Endometrial microvascular endothelial cells (primary cell): Measurements from ENCODE around the gene RNF123. TPM values are rescaled to one million over a fixed set of nuclear protein-coding genes. Genes with fewer than 3 reads are reported as not detected.

ENCODE experiments used
- in situ Hi-C: cut with HindIII; loops from 2 replicates; pipeline ENCODE4 v1.10.0; 2017; ENCODE audit warnings: low sequenced_read_pairs, low pct_unique_long_range_greater_than_20kb; ENCODE audit errors: inconsistent ontology term
- total RNA-seq: library from RNA; depleted of rRNA; stranded (reverse); fragments of >200 nt; gene quantifications from one replicate; pipeline ENCODE4 v1.2.3, GENCODE V29; 2015; ENCODE audit errors: inconsistent ontology term

RNF123 gene
- total RNA-seq, 1 donor from 2014 or later, result 22.4 TPM

DNA sequence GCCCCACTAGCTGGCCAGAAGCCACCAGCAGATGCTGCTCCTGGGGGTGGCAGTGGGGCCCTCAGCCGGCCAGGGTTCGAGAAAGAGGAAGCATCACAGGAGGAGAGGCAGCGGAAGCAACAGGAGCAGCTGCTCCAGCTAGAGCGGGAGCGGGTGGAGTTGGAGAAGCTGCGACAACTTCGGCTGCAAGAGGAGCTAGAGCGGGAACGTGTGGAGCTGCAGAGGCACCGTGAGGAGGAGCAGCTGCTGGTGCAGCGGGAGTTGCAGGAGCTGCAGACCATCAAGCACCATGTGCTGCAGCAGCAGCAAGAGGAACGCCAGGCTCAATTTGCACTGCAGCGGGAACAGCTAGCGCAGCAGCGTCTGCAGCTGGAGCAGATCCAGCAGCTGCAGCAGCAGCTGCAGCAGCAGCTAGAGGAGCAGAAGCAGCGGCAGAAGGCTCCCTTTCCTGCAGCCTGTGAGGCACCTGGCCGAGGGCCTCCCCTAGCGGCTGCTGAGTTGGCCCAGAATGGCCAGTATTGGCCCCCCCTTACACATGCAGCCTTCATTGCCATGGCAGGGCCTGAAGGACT, 32.7 kb upstream of the RNF123 start:
- in situ Hi-C loops, result no loop called here

DNA sequence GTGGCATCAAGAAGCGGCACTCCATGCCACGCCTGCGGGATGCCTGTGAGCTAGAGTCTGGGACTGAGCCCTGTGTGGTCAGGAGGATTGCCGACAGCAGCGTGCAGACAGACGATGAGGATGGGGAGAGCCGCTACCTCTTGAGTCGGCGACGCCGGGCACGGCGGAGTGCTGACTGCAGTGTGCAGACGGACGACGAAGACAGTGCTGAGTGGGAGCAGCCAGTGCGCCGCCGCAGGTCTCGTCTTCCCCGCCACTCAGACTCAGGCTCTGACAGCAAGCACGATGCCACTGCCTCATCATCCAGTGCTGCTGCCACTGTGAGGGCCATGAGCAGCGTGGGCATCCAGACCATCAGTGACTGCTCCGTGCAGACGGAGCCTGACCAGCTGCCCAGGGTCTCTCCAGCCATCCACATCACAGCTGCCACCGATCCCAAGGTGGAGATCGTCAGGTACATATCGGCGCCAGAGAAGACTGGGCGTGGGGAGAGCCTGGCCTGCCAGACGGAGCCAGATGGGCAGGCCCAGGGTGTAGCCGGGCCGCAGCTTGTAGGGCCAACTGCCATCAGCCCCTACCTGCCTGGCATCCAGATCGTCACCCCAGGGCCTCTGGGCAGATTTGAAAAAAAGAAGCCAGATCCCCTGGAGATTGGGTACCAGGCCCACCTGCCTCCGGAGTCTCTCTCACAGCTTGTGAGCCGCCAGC, 32.0 kb upstream of the RNF123 start:
- in situ Hi-C loops, result no loop called here

DNA sequence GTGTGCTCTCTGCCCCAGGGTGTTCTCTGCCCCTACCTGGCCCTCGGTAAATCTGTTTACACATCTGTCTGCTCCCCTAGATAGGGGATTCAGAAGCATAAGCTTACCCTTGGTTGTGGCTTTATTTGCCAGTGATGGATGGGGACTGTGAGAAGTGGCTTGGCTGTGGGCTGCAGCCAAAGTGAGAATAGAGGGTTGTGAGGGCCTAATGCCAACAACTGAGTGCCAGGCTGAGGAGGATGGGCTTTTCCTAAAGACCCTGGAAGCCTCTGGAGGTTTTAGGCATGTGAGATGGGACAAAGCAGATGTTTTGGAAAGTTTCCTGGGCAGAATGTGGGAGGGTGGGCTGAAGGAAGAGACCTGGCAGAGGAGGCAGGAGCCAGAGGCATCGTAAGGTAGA, 30.6 kb upstream of the RNF123 start:
- in situ Hi-C loops, result no loop called here

DNA sequence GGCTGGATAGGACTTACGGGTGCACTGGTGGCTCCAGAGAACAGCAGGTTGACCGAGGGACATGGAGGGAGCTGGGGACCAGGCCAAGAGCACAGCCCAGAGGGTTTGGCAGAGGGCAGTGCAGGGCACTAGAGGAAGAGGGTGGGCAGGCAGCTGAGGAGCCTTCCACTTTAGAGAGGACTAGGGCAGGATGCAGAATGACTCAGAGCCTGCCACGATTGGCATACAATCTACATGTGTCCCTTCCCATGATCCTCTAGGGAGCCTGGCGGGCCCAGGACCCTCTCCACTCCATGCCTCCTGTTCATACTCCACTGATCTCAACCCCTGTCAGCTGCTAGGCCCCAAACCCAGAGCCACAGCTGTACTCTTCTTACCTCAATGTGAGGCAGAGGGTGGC, 29.6 kb upstream of the RNF123 start:
- in situ Hi-C loops, result no loop called here

DNA sequence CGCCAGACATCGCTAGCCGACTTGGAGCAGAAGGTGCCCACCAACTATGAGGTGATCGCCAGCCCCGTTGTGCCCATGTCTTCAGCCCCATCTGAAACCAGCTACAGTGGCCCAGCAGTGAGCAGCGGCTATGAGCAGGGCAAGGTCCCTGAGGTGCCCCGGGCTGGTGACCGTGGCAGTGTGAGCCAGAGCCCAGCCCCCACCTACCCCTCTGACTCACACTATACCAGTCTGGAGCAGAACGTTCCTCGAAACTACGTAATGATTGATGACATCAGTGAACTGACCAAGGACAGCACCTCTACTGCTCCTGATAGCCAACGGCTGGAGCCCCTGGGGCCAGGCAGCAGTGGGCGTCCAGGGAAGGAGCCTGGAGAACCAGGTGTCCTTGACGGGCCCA, 28.1 kb upstream of the RNF123 start:
- in situ Hi-C loops, result no loop called here

DNA sequence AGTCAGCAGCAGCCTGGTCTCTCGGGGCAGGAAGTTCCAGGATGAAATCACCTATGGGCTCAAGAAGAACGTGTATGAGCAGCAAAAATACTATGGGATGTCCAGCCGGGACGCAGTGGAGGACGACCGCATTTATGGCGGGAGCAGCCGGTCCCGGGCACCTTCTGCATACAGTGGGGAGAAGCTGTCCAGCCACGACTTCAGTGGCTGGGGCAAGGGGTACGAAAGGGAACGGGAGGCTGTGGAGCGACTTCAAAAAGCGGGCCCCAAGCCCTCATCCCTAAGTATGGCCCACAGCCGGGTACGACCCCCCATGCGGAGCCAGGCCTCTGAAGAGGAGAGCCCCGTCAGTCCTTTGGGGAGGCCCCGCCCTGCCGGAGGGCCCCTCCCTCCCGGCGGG, 27.3 kb upstream of the RNF123 start:
- in situ Hi-C loops, result no loop called here

DNA sequence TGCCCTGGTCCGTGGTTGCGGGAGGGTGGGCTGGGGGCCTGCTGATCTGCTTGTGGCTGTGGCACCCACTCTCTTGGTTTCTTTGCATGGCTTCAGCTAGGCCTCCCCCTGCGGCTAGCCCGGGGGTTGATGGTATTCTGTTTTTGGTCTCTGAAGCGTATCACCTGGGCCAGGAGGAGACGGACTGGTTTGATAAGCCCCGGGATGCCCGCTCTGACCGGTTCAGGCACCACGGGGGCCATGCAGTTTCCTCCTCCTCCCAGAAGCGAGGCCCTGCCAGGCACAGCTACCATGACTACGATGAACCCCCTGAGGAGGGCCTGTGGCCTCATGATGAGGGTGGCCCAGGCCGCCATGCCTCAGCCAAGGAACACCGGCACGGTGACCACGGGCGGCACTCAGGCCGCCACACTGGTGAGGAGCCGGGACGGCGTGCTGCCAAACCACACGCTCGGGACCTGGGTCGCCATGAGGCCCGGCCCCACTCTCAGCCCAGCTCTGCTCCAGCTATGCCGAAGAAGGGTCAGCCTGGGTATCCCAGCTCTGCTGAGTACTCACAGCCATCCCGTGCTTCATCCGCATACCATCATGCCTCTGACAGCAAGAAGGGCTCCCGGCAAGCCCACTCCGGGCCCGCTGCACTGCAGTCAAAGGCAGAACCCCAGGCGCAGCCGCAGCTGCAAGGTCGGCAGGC, 26.5 kb upstream of the RNF123 start:
- in situ Hi-C loops, result no loop called here

DNA sequence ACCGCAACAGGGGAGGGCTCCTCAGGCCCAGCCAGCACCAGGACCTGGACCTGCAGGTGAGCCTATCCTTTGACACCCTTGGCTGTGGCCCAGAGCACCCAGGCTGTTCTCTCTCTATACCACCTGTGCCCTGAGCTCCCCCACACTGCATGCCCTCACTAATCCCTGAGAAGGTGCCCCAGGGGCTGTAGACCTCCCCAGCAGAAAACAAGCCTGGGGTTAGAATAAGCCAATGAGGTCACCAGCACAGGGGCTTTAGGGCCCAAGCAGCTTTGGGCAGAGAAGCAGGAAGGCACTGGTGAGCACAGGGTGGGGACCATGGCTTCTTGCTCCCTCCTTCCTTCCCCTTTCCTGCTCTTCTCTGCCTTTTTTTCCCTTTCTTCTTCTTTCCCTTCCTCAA, 25.5 kb upstream of the RNF123 start:
- in situ Hi-C loops, result no loop called here

DNA sequence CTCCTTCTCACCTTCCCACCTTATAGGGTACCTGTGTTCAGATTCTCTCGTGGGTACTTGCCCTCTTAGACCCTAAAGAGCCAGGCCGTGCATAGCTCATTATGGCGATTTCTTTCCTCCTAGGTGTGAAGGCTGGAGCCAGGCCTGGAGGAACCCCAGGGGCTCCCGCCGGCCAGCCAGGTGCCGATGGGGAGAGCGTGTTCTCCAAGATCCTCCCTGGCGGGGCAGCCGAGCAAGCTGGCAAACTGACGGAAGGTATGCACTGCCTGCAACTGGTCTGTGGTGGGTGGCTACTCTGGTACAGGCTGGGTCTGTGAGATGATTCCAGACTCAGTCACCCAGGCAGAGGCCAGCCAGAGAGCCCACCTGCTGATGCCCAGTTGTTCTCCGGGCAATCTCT, 25.1 kb upstream of the RNF123 start:
- in situ Hi-C loops, result no loop called here

DNA sequence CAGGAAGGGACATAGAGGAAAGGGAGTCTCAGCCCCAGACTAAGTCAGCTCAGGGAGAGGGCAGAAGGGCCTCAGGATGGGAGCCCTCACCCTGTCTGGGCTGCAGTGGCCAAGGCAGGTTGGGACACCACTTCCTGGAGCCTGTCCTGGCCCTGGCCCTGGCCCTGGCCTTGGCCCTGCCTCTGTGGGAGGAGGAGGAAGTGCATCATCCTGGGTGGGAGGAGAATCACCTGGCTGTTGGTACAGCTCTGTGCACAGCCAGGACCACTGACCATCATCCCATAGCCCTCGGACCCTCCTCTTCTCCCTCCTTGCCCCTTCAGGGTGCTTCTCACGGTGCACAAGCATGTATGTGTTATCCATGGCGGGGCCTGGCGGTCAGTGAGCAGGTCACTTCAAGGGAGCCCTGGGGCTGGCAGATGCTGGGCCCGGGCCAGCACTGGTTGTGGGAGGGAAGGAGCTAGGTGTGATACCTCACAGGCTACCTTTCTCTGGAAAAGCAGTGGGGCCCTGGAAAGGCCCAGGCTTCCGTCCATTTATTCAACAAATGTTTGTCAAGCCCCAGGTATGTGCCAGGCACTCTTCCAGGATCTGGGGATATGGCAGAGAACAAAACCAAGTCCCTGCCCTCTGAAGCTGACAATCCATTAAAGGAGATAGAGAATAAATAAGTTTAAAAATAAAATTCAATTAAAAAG, 23.4 kb upstream of the RNF123 start:
- in situ Hi-C loops, result no loop called here

DNA sequence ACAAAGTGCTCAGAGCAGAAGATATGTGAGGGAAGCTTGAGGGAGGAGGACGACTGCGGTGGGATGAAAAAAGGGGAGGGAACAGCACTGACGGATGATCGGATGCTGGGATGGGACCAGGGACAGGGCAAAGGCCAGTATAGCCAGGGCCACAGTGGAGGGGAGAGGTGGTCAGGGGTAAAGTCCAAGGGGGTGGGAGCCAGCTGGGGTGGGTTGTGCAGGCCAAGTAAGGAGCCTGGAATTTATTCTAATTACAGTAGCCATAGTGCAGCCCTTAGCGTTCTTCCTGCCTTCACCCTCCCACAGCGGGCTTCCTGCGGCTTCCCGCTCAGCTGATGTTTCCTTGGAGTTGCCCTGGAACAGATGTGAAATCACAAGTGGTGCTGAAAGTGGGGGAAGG, 22.8 kb upstream of the RNF123 start:
- in situ Hi-C loops, result no loop called here

DNA sequence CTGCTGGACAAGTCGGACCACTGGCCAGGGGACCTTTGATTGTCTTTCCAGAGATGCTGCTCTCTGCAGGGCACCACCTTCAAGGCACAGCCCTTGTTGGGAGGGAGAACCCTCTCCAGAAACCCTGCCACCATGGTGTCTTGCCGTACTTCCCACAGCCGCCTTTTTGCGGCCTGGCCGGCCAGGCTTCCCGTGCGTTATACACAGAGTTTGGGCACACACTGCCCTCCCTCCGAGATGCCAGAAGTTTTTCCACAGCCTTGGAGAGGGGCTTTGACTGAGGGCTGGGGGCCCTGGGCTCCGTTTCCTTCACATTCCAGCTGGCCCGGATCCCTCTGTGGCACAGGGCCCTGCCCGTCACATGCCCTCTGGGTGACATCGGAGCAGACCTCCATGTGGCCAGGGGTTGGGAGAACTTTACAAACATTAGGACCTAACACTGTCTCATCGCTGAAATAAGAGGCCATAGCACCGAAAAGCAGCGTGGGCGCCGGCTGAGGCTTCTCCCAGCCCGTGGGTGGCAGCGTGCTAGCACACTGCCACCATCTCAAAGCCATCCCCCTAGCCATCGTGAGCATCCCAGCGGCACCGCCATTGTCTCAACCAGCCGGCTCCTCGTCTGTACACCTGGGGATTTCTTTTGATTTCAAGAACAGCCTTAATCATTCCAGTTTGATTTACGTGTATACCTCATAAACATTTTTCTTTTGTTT, 21.5 kb upstream of the RNF123 start:
- in situ Hi-C loops, result no loop called here

DNA sequence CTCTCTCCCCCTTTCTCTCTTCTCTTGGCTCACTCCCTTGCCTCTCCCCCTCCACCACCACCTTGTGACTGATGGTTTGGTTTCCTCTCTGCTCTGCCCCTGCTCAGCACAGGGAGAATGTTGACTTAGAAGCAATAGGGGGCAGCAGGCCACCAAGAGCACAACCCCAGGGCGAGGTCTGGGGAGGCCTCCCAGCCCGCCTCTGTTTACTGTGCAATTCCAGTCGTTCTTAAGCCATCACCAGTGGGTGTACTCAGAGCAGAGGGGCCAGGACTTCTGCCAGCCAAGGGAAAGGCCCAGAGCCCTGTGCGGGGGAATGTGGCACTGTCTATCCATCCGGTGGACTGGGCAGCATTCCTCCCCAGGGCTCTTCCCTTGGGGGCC, 21.0 kb upstream of the RNF123 start:
- in situ Hi-C loops, result no loop called here

DNA sequence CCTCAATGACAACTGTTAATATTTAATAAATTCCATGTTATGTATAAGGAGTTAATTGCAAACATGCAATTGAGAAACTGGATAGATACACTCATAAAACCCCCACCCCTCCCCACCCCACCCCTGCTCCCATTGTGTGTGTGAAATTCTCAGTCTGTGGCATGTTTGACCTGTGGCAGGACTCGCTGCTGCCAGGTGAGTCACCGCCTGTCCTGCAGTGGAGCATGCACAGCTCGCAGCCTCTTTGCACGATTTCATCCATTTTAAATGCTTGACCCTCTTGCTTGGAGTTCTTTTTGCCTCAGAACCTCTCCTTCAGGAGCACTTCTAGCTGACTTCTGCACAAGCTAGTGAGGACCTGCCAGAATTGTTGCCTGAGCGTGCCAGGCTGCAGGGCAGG, 20.5 kb upstream of the RNF123 start:
- in situ Hi-C loops, result no loop called here

DNA sequence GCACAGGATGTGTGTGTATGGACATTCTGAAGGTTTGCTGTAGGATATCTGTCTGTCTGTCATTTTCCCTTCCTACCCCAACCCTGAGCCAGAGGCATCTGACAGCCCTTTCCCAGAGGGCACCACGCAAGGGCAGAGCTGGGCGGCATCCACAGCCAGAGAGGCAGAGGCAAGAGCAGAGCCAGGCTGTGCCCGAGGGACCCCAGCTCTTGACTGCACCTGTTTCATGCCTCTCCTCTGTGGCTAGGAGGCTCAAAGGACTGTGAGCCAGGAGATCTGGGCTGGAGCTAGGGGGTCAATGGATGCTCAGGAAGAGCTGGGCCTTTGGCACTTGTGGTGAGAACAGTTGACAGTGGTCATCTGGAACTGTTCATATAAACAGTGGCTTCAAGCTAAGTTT, 20.0 kb upstream of the RNF123 start:
- in situ Hi-C loops, result no loop called here

DNA sequence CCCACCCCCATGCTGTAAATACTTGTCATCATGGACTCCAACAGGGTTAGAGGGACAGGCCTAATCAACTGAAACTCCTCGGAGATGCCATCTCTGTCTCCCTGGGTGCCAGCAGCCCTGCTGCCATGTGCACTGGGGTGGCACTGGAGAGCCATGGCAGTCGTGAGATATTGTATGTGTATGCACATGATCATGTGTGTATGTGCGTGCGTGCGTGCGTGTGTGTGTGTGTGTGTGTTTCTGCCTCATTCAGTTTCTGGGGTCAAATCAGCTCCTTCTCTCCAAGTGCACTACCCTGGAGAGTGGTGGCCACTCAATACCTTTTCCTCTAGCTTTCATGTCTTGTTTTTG, 18.4 kb upstream of the RNF123 start:
- in situ Hi-C loops, result no loop called here

DNA sequence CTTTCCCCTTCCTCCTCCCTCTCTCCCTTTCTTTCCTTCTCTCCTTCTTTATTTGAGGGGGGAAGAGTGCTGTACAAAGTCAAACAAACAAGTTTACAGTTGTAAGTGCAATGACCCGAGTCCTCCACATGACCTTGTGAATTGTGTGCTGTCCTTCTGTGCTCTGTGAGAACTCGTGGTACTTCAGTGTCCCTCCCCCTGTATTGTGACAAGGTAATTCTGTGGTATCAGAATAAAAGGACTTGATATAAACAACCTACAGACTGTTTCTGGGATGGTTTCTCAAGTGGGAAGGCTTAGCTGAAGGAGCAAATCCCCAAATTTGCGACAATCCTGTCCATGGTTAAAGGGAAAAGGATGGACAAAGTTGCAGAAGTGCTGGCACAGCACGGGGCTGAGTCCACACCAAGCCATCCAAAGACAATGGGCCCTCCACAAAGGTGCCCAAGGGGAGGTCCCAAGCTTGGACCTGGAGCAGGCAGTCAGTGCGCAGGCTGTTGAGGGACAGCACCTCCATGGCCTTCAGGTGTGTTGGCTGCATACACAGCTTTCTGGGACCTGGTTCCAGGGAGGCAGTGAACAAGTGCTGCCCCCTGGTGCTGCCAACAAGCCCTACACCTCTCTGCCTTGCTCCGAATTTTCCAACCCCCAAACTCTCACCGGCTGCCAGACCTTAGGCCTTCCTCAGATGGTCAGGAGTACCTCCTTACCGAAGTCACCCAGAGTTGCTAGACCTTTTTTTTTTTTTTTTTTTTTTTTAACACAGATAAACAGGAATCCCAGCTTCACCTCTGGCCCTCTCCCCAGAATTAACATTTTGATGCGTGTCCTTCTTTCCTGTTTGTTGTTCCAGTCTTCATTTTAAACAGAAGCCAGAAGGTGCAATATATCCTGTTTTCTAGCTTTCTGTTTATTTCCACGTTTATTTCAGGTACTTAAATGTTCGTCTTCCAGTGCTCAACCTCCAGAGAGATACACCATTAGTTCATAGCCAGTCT, 17.8 kb upstream of the RNF123 start:
- in situ Hi-C loops, result no loop called here

DNA sequence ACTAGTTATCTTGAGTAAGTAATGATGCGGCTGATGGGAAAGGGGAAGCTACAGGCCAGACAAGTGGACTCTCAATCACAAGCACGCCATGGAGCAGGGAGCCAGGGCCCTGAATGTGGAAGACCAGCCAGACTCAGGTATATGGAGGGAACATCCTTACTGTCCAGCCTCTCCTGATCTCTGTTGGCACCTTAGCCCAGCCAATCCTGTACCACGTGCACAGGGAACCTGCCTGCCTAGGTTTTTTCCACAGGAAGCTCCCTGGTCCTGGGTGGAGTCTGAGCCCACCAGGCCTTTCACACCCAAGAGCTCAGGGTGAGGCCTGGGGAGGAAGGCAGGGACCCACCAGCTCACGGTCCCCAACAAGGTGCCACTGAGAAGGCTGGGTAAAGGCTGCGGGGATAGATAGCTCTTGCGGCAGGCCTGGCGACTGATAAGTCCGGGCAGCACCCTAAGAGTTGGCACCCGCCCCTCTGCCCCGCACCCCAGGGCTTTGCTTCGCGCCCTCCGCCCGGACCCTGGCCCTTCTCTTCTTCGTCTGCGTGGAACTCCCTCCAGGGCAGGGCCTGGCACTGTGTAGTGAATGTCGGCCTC, 16.1 kb upstream of the RNF123 start:
- in situ Hi-C loops, result no loop called here
